Bronchial epithelial cell (primary cell): ENCODE measurements around the gene SPATA25. TPM values are rescaled to one million over a fixed set of nuclear protein-coding genes. Genes with fewer than 3 reads are reported as not detected.
A peak's percentile ranks its signal among the peaks of the same experiment; 100 is the strongest.
"Not testable (repeated sequence)": the region's sequence is repeated elsewhere in the genome, so short reads cannot be mapped to it uniquely, and the experiment has no call there.

Experiments used
- DNase-seq: peaks from one replicate; pipeline ENCODE4 v3.0.0-alpha.2; 2010; ENCODE audit warnings: low read depth
- FAIRE-seq: peaks from 2 replicates; lab custom pipeline; 2011; peaks lifted over from hg19 to GRCh38; lab: Jason Lieb, UNC
- H3K27me3 ChIP-seq: 2 replicates; pipeline ENCODE4 v1.5.1; 2011; ENCODE audit warnings: low read length; ENCODE audit not compliant: control insufficient read depth, insufficient read depth
- H3K36me3 ChIP-seq: 2 replicates; pipeline ENCODE4 v1.5.1; 2011; ENCODE audit warnings: low read length; ENCODE audit not compliant: control insufficient read depth, insufficient read depth
- H3K4me3 ChIP-seq: 2 replicates; pipeline ENCODE4 v1.5.1; 2011; ENCODE audit warnings: mild to moderate bottlenecking, low read depth, low read length, control low read depth
- total RNA-seq: library from RNA; depleted of rRNA; stranded (reverse); fragments of >200 nt; gene quantifications from 2 replicates; pipeline ENCODE4 v1.2.1, GENCODE V29; 2014
- TF ChIP-seq, protein P1 (sequence below): IDR thresholded peaks from 2 replicates; pipeline ENCODE4 v1.5.1; 2011; ENCODE audit warnings: mild to moderate bottlenecking, moderate library complexity, low read length, control low read depth, inconsistent platforms; ENCODE audit not compliant: insufficient read depth, severe bottlenecking

The SPATA25 gene, protein sequence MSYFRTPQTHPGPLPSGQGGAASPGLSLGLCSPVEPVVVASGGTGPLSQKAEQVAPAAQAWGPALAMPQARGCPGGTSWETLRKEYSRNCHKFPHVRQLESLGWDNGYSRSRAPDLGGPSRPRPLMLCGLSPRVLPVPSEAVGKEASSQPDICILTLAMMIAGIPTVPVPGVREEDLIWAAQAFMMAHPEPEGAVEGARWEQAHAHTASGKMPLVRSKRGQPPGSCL
- total RNA-seq, result 0.53 and 0.90 TPM in 2 replicates

DNA sequence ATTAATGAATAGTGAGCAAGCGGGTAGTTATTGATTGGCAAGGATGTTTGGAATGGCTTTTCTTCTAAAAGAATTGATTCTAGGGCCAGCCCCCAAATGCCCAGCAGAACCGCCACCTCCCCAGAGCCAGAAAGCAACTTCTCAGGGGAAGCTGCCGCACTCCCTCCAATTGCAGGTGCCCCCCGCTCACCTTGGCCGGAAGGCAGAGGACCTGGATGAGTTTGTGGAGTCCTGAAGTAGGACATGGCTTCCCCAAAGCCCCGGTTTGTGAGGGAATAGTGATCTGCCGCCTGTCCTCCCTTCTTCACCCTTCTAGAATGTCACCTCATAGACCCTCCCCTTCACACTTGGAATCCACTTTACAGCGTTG lies at the start of gene SPATA25:
TSS of gene SPATA25 (minus strand) at position 277 of the 370 bp plus-strand sequence. CDS start at position 245, 32 bp downstream.
- peaks cover 9% of the 10 kb centered on the region for H3K36me3 ChIP-seq
- FAIRE-seq (no peak), DNase-seq (no peak)
- no peaks in the 10 kb centered on the region for H3K27me3 ChIP-seq
- no peak within 1 kb of the TSS for H3K4me3 ChIP-seq
- TF ChIP-seq, protein P1, sequence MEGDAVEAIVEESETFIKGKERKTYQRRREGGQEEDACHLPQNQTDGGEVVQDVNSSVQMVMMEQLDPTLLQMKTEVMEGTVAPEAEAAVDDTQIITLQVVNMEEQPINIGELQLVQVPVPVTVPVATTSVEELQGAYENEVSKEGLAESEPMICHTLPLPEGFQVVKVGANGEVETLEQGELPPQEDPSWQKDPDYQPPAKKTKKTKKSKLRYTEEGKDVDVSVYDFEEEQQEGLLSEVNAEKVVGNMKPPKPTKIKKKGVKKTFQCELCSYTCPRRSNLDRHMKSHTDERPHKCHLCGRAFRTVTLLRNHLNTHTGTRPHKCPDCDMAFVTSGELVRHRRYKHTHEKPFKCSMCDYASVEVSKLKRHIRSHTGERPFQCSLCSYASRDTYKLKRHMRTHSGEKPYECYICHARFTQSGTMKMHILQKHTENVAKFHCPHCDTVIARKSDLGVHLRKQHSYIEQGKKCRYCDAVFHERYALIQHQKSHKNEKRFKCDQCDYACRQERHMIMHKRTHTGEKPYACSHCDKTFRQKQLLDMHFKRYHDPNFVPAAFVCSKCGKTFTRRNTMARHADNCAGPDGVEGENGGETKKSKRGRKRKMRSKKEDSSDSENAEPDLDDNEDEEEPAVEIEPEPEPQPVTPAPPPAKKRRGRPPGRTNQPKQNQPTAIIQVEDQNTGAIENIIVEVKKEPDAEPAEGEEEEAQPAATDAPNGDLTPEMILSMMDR, result no peak

DNA sequence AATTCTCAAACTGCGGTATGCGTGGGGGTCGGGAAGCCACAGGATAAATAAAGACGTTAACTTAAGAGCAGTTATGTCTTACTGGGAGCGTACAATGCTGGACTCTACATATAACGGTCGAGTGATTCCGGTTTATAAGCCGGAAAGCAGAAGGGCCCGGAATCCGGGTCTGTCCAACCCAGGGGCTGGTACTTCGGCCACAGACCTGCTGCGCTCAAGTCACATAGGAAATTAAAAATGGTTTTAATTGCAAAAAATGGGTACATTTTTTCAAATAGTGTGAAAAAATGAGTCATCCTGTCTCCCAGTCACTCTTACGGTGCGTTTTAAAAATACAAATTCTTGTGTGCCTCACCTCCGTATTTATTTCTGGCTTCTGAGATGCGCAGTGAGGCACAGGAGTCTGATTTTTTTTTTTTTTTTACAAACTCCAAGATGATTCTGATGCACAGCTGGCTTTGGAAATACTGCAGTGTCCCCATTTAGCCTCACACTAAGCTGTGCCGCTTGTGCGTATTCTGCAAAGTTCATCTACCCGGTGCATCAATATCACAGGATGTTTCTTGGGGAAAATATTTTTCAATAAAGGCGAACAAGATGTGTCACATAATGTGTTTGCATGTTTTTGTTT lies 48.1 kb upstream of the SPATA25 start:
- peak overlapping the region; percentile 98 for H3K4me3 ChIP-seq
- FAIRE-seq, result no peak
- TF ChIP-seq, protein P1, result no peak
- H3K36me3 ChIP-seq, result peaks cover 18% of the 10 kb centered on the region
- H3K27me3 ChIP-seq, result no peaks in the 10 kb centered on the region
- peak; percentile 18 for DNase-seq

DNA sequence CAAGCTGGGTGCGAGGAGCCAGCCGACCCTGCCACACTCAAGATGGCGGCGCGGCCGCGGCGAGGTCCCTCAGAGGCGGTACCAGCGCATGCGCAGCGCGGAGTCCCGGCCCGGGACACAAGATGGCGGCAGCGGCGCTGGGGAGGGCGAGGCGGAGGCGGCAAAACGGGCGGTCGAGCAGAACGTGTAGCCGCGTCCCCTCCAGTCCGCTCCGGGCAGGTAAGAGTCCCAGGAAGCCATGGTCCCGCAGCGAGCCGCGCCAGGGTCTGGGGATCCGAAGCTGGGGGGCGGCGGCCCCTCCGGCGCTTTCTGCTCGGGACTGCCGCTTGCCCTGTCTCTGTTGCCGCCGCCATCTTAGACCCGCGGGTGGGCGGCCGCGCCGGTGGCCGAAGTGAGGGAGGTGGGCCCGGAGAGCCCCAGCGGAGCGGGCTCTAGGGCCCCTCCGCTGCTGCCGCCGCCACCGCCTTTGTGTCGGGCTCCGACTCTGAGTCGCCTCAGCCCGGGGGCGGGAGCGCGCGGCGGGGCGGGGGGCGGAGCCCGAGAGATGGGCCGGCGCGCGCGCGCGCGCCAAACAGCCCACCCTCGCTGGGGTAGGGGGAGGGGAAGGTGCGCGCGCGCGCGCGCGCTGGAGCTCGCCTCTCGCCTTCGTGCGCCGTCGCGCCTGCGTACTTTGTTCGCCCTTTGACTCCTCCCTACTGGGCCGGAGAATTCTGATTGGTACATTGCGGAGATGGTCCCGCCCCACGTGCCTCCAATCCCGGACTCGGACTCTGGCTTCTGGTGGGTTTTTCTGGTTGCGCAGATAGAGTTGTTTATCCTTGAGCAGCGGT lies 47.4 kb upstream of the SPATA25 start, which contains the start of gene PCIF1:
TSS of gene PCIF1 (plus strand) at position 98 of the 830 bp plus-strand sequence. CDS start 4,317 bp downstream, outside the sequence.
- H3K36me3 ChIP-seq, result peaks cover 15% of the 10 kb centered on the region
- FAIRE-seq (no peak), DNase-seq (peak; percentile 88)
- TF ChIP-seq, protein P1, result no peak
- peak within 1 kb of the TSS; percentile 98 for H3K4me3 ChIP-seq
- no peaks in the 10 kb centered on the region for H3K27me3 ChIP-seq

DNA sequence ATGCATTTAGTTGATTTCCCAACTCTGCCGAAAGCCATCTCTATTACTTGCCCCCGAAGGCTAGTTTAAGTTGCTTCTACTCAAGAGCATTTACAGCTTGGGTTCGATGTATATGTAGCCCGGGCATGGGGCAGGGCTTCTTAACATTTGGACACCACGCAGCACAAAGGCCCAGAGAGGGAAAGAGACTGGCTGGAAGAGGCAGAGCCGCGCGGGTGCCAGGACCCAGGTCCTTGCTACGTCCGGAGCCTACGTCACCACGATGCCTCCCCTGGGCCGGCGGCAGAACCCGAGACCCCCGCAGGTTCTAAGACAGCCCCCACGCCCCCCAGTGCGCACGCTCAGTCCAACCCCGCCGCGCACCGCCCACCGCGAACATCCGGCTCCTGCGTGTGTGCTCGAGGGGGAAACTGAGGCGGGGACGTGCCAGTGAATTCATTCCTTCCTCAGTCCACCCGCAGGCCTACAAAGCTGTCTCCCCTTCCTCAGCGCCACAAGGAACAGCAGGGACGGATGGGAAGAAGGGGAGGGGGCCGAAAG lies 46.7 kb upstream of the SPATA25 start:
- FAIRE-seq (no peak), DNase-seq (no peak)
- Histone ChIP-seq H3K4me3 (peak overlapping the region; percentile 98), H3K27me3 (no peaks in the 10 kb centered on the region), H3K36me3 (peaks cover 9% of the 10 kb centered on the region)
- TF ChIP-seq, protein P1, result no peak

DNA sequence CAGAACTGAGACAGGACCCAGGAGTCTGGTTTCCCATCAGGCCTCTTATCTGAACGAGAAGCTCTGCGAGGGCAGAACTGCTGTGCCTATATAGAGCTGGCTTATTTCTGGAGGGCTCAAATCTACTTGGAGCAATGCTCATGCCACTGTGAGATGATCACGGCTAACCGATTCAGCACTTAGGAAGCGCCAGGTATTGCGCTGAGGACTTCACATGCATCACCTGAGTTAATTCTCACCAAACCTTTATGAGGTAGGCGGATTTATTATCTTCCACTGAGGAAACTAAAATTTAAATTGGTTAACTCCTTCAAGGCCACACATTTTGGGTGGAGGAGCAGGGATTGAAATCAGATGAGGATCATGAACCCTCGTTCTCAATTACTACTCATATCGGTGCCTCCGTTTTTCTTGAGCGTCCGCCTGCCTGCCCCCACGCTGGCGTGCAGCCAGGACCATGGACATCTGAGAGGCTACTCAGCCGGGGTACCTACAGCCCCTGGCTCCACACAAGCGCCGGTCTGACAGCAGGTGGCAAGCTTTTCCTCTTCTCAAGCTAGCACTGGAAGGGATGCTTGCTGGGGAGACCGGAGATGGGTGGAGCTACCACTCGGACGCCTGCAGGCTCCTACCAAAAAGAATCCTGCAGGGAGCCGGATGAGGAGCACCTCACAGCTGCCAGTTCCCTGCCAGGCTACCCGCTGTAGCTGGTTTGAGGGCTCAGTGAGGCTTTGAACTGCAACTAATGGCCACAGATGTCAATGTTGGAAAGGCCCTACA lies 46.0 kb upstream of the SPATA25 start:
- DNase-seq (peak; percentile 74), FAIRE-seq (no peak)
- H3K27me3 ChIP-seq, result no peaks in the 10 kb centered on the region
- H3K4me3 ChIP-seq, result peak overlapping the region; percentile 98
- TF ChIP-seq, protein P1, result peak; percentile 46
- peaks cover 4% of the 10 kb centered on the region for H3K36me3 ChIP-seq

DNA sequence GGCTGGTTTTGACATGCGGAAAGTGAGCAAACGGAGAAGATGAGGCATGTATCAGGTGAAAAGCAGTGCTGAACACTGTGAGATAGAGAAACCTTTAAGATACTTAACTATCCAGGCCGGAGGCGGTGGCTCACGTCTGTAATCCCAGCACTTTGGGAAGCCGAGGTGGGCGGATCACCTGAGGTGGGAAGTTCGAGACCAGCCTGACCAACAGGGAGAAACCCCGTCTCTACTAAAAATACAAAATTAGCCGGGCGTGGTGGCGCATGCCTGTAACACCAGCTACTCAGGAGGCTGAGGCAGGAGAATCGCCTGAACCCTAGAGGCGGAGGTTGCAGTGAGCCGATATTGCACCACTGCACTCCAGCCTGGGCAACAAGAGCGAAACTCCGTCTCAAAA lies 44.3 kb upstream of the SPATA25 start:
- H3K4me3 ChIP-seq, FAIRE-seq, H3K27me3 ChIP-seq, H3K36me3 ChIP-seq, DNase-seq: not testable (repeated sequence)
